HG03378 (cell line): ENCODE results near the gene ANO2.

Source experiments
- ATAC-seq: cut with Tn5 transposase; IDR thresholded peaks from one replicate; pipeline ENCODE4 v1.9.1; 2021; ENCODE audit warnings: mild to moderate bottlenecking, moderate library complexity; ENCODE audit not compliant: unreplicated experiment

Gene ANO2

GRCh38 chr12:5588591-5588990 is 356.5 kb downstream of the ANO2 start:
- no peak for ATAC-seq

GRCh38 chr12:5588176-5588575 is 356.9 kb downstream of the ANO2 start:
- ATAC-seq = no peak

- ATAC-seq = no peak
Measured at GRCh38 chr12:5587711-5588121, 357.3 kb downstream of the ANO2 start.

GRCh38 chr12:5586201-5586600 is 358.9 kb downstream of the ANO2 start:
- ATAC-seq = no peak

- ATAC-seq = no peak
Measured at GRCh38 chr12:5585178-5585577, 359.9 kb downstream of the ANO2 start.

- ATAC-seq = no peak
Measured at GRCh38 chr12:5584412-5585175, 360.5 kb downstream of the ANO2 start.

- no peak for ATAC-seq
Measured at GRCh38 chr12:5582541-5582940, 362.5 kb downstream of the ANO2 start.

GRCh38 chr12:5582018-5582417 is 363.0 kb downstream of the ANO2 start:
- no peak for ATAC-seq

- ATAC-seq = no peak
Measured at GRCh38 chr12:5581616-5582015, 363.4 kb downstream of the ANO2 start.

- no peak for ATAC-seq
Measured at GRCh38 chr12:5581019-5581418, 364.0 kb downstream of the ANO2 start.

- no peak for ATAC-seq
Measured at GRCh38 chr12:5578775-5579174, 366.3 kb downstream of the ANO2 start.

- no peak for ATAC-seq
Measured at GRCh38 chr12:5577741-5578140, 367.3 kb downstream of the ANO2 start.

- ATAC-seq = no peak
Measured at GRCh38 chr12:5577211-5577612, 367.8 kb downstream of the ANO2 start.

GRCh38 chr12:5575987-5576386 is 369.1 kb downstream of the ANO2 start:
- no peak for ATAC-seq

GRCh38 chr12:5575232-5575631 is 369.8 kb downstream of the ANO2 start:
- no peak for ATAC-seq

GRCh38 chr12:5573390-5573789 is 371.7 kb downstream of the ANO2 start:
- ATAC-seq = no peak

GRCh38 chr12:5571115-5571514 is 373.9 kb downstream of the ANO2 start:
- ATAC-seq = no peak

GRCh38 chr12:5570416-5570815 is 374.6 kb downstream of the ANO2 start:
- ATAC-seq = no peak

GRCh38 chr12:5568325-5568981 is 376.6 kb downstream of the ANO2 start:
- ATAC-seq = no peak

GRCh38 chr12:5567016-5567725 is 377.9 kb downstream of the ANO2 start:
- ATAC-seq = no peak

GRCh38 chr12:5565933-5566599 is 379.0 kb downstream of the ANO2 start:
- no peak for ATAC-seq
